Stimulated activated CD4-positive, alpha-beta T cell treated with anti-CD3 and anti-CD28 coated beads, Interleukin-12 subunit alpha, Interleukin-12 subunit beta, amount 100 ng/mL, for 48 hours (primary cell): Measurements from ENCODE around the gene TAGAP.
A peak's percentile ranks its signal among the peaks of the same experiment; 100 is the strongest.
"Not testable (repeated sequence)": the region's sequence is repeated elsewhere in the genome, so short reads cannot be mapped to it uniquely, and the experiment has no call there.

ENCODE experiments used
- DNase-seq, 3 donors: peaks; one replicate each; pipeline ENCODE4 v3.0.0-alpha.2; 2020; ENCODE audit warnings: low read depth in 2 of 3, low spot score in 1 of 3

The TAGAP gene

DNA sequence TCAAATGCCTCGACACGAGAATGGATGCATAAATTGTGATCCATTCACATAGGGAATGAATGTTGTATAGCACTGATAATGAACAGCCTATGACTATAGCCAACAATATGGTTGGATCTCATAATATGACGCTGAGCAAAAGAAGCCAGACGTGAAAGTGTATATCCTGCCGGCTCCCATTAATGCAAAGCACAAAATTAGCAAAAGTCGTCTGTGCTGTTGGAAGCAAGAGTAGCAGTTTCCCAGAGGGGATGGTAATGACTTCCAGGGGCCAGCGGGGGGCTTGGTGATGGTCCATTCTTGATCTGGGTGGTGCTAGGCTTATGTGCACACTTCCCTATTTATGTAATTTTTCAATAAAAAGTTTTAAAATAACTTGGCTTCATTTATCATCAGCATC lies 1.0 kb upstream of the TAGAP start:
- no peak for DNase-seq

DNA sequence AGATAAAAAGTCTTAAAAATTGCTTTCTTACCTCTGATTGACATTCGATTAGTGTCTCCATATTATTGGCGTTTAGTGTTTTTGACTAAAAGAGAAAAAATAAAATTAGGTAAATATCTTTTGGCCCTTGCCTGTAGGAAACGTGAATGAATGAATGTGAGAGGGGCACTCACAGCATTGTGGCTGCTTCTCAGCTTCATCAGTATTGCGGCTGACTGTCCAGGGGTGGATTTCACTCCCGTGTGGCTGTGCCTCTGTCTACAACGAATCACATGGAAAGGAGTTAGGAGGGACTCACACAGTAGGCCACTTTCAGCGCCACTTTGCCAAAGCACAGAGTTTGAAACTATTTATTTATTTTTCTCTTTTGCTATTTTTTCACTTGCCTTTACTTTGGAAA lies 844 bp downstream of the TAGAP start:
- DNase-seq: no peak

DNA sequence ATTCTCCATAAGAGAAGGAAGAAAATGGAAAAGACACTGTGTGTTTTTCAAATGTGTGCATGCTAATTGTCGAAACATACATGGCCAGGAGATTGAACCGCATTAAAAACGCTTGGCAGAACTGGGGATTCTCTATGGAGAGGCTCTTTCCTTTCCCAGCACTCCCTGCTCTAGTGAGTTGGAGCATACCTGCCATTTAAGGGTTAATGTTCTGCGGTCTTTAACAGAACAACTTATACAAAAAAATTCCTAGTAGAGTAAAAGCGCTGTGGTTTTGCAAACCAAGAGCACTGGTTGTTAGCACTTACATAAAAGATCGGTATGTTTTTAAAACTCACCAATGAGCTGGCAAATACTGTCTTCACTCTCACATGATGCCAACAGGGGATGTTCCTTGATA lies 1.5 kb downstream of the TAGAP start:
- no peak for DNase-seq

DNA sequence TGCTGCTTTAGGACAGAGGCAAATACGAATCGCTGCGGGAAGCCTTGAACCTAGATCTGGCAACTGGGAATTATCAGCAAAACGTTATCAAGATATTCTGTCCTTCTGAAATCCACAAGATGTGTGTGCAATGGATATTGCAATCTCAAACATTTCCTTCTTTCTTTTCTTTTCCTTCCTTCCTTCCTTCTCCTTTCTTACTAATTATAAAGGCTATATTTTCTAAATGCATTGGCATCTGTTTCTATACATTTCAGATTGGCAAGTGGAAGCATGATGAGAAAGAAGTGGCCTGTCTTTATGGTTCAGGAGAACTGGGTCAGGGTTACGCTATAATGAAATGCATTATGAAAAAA lies 2.0 kb downstream of the TAGAP start:
- no peak for DNase-seq

DNA sequence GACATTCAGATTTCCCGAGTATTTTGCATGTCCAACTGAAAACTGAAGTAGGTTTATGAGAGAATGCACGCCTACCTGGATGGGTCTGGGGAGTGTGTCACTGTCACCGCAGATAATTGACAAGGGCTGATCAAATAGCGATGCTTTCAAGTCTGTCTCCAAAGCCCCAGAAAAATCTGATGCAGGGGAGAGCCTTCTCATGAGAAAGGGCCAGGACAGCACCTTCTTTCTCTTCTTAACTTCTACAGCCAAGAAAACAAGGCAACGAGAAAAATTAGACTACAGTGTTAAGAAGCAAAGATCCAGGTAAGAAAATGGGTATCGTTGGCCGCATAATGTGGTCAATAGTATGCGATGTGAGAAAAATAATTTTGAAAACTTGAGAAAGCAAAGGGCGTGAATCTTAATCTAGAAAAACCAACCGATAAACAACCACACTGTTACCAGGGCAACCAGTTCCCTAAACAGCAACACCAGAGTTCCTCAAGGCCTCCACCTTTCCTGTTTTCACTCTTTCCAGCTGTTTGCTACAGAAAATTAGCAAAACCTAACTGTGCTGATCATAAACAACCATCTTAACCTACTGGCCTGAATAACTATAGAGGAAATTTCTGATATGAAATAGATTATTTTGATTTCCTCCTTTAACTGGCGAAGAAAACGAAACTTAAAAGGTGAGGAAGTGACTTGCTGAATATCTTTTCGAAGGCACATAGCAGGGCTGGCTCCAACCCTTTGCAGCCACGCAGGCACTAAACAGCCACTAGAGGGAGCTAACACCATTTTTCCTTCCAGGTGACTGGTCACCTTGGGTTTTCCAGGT lies 2.6 kb downstream of the TAGAP start:
- DNase-seq: peak; percentile 52 to 65 (median 54)

DNA sequence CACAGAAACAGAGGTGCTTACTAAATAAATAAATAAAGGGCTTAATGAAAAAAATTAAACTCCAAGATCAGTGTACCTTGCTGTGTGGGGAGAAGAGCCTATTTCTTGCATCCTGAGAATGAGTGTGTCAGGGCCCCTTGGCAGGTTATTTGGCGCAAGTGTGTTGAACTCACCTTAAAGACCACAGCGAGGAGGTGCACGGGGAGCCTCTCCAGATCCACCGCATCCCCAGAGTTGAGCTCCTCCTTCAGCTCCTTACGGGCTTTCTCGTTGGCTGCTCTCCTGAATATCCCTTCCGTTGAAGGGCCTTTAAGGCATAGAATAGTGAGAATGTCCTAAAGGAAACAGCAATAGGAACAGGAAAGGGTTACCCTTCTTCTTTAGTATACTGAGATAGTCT lies 3.6 kb downstream of the TAGAP start:
- no peak for DNase-seq

DNA sequence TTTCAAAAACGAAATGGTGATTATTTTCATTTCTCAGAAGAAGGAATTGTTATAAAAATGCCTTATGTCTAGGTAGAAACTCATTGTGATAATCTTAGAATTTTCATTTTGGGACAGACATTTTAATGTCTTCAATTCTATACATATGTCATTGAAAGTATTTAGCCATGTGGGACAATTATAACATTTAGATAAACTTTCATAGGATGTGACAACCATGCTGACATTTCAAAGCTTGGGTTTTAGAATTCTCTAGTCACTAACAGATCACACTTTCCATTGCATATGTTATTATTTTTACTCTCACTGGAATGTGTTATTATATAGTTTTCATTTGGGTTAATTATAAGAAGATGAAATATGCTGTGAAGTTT lies 4.9 kb downstream of the TAGAP start:
- no peak for DNase-seq

DNA sequence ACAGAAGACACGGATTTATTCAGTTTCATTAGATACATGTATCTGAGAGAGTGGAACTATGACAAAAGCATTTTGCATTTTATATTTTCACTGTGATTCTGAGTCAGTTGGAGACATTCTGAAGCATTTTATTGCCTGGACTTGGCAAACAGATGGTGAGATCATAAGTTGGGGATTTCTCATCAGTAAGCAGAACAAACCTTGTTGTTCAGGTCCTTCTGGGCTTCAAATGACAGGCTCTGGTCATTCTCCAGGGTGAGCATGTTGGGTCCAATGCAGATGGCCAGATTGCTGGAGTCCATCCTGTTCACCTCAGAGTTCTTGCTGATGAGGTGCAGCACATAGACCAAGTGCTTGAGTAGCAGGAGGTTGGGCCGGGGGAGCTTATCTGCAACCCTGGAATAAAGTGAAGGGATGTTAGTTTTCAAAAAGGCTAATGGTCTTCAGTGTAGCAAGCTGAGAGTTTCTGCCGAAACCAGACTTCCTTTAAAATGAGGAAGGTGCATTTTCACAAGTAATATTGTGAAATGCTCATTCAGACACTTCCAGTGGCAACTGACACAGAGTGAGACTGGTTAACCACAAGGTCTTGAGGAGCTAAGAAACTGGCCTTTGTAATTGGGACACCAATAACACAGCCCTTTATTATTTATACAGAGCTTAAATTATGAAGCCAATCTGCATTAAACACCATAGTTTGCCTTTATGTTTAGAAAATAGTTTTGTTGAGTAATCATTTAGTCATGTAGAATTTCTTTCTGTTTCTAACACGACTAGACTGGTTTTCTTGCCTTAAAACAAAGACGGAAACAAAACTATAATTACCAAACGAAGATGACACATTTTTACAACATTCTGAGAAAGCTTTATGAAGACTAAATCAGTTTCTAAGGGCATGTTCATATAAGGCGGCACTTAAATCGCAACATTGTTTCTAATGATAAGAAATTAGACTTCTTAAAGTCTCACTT lies 5.6 kb downstream of the TAGAP start:
- DNase-seq: no peak

DNA sequence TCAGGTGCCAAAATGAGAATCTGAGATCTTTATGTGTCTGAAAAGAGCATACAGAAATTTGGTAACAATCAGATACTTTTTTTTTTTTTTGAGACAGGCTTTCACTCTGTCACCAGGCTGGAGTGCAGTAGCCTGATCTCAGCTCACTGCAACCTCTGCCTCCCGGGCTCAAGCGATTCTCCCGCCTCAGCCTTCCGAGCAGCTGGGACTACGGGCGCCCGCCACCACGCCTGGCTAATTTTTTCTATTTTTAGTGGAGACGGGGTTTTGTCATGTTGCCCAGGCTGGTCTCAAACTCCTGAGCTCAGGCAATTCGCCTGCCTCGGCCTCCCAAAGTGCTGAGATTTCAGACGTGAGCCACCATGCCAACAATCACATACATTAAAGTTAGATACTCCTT lies 6.5 kb downstream of the TAGAP start:
- not testable (repeated sequence) for DNase-seq

DNA sequence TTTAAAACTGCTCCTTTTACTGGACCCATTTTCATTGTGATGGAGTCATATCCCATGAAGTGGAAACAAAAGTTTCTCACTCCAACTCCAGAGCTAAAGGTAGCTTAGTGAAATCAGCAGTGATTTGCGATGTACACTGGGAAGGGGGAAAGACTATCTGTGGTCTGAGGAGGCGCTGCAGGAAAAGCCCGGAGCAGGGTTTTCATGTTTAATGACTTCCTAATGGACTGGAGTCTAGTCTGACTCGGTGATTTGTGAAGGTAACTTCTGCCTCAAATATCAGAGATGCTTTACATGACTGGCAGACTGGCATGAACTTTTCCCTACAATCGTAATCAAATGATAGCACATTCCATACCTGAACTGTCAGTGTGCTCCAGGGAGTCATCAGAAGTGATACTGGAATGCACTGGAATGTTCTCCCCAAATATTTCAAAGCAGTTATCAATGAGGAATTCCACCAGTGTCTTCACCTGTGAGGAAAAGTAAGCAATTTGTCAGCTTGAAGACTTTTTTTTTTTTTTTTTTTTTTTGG lies 7.0 kb downstream of the TAGAP start:
- DNase-seq: no peak

DNA sequence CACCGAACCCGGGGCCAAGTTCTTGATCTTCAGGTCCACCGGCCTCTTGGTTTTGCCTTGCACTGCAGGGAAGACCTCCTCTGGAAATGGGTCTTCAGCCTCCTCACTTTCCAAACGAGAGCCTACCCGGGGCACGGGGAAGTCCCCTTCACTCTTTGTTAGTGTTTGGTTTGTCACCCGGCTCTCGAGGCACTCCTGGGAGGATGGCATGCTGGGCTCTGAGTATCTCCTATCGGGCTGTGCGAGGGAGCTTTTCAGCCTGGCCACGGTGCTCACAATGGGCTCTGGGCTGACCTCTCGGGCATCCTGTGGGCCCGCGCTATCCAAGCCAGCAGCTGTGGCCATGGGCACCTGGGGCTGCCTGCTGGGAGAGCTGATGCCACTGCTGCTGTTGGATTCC lies 8.1 kb downstream of the TAGAP start:
- DNase-seq: no peak

DNA sequence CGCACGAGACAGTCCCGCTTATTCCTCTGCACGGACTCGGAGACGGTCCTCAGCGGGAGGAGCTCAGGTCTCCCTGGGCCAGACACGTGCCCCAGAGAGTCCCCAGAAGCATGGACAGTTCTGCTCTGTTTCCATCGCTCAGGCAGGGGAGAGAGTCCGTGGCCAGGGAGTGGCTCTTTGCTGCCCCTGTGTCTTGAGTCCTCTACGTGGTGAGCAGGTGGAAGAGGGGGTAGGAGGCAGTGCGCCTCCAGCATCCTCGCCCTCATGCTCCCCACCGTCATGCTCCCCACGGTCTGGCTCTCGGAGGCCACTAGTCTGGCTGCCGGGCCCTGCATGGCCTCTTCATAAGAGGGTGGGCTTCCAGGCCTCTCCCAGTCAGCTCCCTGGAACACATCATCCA lies 8.9 kb downstream of the TAGAP start:
- DNase-seq: no peak

DNA sequence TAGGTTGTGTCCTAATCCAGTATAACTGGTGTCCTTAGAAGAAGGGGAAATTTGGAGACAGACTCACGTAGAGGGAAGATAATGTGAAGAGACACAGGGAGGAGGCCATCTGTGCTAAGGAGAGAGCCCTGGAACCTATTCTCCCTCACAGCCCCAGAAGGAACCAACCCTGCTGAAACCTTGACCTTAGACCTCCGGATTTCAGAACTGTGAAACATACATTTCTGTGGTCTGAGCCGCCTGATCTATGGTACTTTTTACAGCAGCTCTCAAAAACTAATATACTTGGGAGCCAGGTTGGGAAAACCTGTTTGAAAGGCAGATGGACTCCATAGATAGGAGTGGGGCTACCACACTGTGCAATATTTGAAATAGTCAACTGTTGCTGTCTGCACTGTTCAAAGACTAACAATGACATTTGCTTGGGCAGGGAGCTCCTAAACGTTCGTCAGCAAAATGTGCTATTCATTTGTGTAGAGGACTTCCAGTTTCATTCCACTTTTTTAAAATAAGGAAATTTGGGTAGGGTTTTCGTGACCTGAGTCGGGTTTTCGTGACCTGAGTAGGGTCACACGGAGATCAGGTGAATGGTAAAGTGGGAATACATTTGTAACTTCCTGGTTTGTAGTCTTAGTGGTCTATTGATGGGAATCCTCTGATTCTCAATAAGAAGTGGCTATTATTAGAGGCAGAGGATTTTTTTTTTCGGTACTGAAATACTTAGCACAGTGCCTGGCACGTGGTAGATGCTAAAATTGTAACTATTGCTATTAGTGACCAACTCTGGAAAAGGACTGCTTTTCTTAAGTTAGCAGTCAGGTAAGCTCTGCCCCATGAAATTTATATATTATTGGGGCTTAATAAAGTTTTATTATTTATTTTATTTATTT lies 11.4 kb downstream of the TAGAP start:
- DNase-seq: no peak

DNA sequence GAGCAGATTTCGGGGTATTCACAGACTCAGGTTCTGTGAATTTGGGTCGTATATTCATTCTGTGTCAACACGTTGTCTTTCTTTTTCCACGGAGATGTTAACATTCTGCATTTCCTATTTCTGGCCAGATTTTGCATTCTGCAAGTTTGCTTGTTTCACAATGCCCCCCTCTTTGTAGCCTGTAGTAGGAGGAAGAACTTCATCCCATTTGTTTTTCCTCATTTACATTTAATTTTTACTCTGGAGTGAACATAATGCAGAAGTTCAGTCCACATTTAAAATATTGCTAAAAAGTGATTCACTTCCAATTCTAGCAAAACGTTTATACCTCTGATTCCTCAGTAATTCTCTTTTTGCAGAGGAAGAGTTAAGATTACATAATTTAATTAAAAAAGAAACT lies 12.9 kb downstream of the TAGAP start:
- no peak for DNase-seq

DNA sequence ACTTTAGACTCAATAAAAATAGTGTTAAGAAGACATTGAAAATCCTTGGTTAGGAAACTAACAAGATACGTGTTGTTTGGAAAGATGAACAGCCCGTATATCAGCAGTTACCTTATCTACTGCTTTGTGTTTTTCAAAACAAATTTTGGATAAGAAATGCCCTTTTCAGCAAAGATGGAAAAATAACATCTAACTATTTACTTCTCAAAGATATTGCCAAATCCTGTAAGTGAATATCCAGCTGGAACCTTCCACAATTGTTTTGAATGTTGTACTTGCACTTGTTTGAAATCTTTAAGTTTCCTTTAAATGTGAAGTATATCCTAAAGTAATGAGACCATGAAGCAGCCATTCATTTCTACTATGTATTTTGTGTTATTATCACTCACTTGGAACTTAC lies 14.6 kb downstream of the TAGAP start:
- DNase-seq: no peak

DNA sequence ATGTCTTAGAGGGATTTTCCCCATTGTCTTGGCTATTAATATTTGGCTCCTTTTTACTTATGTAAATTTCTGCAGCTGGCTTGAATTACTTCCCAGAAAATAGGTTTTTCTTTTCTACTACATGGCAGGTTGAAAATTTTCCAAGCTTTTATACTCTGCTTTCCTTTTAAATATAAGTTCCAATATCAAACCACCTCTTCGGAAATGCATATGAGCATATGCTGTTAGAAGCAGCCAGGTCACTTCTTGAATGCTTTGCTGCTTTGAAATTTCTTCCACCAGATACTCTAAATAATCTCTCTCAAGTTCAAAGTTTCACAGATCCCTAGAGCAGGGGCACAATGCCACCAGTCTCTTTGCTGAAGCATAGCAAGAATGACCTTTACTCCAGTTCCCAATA lies 19.6 kb downstream of the TAGAP start:
- DNase-seq: not testable (repeated sequence)

DNA sequence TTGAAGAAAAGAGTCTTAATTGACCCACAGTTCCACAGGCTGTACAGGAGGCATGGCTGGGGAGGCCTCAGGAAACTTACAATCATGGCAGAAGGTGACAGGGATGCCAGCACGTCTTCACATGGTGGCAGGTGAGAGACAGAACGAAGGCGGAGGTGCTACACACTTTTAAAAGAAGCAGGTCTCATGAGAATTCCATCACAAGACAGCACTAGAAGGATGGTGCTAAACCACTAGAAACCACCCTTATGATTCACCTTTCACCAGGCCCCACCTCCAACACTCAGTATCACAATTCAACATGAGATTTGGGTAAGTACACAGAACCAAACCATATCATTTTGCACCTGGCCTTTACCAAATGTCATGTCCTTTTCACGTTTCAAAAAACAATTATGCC lies 20.9 kb downstream of the TAGAP start:
- peak in 1 of 3 donors; percentile 32 for DNase-seq

DNA sequence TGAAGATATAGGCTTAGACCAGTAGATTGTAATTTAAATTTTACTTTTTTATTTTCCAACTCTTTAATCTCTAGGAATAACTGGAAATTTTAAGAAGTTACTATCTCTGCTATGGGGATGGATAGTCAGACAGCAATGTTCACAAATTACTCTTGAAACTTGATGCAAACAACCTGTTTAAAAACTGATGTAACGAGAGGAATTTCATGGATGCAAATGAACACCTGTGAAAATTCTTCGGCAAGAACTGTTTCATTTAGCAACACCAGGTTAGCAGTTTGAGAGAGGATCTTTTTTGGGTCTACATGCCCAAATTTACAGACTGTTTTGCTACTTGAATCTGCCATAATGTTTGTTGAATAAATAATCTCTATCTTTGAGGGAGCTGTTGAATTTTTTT lies 24.8 kb downstream of the TAGAP start:
- DNase-seq: no peak

DNA sequence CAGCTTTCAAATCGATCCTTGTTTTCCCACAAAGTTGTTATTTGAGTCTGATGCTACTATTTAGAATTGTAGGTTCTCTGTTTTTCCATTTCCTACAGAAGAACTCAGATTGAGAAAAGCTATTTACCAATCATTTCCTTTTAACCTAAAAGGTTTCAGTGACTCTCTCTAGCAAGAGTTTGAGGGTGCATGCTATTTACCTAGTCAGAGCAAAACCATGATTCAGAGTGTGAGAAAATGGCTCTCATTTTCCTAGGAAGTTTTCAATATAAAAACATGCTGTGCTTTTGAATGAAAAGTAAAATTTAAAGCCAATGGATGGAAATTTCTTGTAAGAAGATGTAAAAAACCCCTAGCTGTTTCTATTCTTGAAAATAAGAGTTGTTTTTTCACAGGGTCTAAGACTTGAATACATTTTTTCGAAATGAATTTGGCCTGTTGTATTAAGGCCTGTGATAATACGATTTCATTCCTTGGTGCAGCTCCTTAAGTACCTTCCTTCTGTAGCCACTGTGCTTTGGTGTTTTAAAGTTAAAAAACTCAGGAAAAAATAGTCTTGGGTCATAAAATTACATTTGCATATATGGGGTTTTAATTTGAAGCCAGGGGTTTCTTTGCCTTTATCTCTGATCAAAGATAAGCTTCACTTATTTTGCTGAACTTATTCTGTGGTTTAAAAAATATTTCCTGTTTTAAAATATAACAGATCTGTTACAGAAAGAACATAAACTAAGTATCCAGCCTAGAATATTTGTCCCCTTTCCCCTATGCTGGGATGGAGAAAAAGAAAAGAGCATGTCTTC lies 26.8 kb downstream of the TAGAP start:
- DNase-seq: peak in 1 of 3 donors; percentile 30

DNA sequence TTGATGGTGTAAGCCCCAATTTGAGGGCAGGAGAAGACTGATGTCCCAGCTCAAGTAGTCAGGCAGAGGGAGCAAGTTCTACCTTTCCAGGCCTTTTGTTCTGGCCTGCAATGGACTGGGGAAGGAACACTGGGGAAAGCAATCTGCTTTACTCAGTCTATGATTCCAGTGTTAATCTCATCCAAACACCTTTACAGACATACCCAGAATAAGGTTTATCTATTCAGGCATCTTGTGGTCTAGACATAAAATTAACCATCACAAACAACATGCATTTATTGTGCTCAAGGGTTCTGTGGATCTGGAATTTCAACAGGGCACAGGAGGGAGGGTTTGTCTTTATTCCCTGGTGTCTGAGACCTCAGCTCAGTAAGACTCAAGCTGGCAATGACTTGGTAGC lies 30.4 kb downstream of the TAGAP start:
- no peak for DNase-seq
